ENCODE measurements around the gene CARD9. TPM values are rescaled to one million over a fixed set of nuclear protein-coding genes. Genes with fewer than 3 reads are reported as not detected.
"Not testable (repeated sequence)": the region's sequence is repeated elsewhere in the genome, so short reads cannot be mapped to it uniquely, and the experiment has no call there.

CARD9 gene
- total RNA-seq, 1 experiment from 2014 or later, result not detected

DNA sequence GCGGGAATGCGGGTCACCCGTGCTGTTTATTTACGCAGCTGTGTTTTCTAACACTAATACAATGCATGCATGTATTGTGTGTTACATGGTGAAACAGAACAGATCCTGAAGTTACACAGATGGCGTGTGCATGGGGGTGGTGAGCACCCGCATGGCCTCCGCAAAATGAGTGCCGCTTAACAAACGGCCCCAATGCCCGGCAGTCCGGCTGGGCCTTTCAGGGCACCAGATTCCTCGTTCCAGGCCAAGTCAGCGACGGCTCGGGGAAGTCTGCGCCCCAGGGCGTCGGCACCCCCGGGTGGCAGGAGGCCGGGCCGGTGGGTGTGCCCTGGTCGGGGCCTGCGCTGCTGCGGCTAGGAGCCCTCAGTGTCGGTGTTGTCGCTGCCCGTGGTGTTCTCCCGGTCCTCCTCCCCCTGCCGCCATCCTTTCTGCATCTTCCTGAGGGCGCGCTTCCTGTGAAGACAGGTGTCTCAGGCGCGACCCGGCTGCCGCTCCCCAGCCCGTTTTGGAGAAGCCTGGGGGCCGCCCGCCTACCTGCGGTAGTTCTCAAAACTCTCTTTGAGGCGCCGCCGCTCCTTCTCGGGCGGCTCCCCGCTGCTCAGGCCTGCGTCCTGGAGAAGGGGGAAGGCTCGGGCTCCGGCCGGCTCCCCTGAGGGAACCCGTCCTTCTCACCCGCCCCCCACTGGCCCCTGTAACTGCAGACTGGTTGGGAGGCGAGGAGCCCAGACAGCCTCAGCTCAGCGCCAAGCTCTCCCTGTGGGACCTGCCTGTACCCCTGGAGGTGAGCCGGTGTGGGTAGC is 9.3 kb downstream of the CARD9 start:
- DNase-seq (ENCODE audit: low read depth), result no peak

DNA sequence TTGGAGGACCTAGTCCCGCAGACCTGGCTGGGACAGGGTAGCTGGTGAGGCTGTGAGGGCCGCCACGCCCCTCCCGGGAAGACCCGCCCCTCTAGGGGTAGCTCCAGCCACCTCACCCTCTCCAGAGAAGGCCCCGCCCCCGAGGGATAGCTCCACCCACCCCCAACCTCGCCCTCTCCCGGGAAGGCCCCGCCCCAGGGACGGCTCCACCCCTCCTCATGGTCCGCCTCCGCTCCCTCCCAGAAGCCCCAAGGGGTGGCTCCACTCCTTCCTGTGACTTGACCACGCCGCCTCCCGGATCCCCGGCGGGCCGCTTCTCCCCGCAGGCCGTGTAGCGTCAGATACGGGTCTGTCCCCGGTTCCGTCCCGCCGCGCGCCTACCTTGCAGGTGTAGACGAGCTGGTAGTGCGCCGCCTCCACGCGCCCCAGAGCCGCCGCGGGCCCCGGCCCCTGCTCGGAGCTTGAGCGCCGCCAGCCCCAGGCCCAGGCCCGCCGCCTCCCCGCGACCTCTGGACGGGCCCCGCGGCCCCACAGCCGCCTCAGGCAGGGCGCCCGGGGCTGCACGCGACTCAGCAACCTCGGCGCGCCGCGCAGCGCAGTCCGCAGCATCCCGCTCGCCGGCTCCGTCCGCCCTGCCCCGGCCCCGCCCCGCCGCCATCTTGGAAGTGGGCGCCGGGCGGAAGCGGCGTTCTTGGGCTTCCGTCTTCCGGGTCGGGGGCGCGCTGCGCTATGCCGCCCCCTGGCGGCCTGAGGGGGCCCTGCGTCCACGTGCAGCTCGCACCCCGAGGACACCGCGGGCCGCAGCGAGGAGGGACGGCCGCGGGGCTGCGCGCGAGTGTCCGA is 10.1 kb downstream of the CARD9 start, which contains the start of gene DNLZ:
Gene DNLZ, minus strand, starts transcription at position 639 of the 843 bp plus-strand sequence. Its CDS starts 30 bp downstream, at position 609.
- DNase-seq (ENCODE audit: low read depth), result peak; percentile 89

DNA sequence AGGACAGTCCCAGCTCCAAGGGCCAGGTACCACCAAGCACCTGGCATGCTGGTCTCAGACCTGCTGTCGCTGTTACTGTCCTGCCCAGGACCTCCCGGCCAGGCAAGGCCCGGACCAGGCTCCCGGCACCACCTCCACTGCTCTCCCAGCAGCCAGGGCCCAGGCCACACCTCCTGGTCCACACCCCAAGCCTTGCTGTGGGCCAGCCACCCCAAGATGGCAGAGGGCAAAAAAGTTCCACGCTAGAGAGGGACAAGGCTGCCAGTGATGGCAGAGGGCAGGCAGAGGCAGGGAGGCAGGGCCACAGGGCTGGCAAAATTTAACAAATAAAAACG is 11.1 kb downstream of the CARD9 start:
- no peak for DNase-seq (ENCODE audit: low read depth)

DNA sequence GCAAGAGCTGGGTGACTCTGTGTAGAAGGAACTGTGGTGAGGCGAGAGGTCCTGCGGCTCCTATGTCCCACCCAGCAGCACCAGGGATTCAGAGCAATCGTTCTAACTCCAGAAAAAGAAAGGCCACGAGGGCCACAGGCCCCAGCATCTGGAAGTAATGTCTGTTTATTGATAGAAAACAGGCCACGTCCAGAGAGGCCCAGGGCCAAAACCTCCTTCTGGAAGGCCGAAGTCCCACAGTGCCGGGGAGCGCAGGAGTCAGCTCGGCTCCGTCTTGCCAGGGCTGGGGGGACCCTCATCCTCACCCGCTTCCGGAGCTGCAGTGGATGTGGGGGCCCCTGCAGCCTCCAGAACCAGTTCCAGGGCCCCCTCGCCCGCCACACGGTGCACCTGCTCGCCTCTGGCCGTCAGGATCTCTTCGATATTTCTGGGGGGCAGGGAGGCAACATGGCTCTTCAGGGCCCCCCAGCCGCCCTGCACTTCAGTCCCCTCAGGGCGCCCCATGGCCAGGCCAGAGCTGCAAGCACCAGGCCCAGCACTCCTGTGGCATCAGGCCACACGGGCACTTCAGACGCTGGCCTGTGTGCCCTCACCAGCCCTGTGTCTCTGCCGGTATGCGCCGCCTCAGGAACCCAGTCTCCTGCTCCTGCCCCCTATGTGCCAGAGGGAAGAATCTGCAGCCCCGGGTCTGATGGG is 11.6 kb downstream of the CARD9 start:
- DNase-seq (ENCODE audit: low read depth), result no peak

DNA sequence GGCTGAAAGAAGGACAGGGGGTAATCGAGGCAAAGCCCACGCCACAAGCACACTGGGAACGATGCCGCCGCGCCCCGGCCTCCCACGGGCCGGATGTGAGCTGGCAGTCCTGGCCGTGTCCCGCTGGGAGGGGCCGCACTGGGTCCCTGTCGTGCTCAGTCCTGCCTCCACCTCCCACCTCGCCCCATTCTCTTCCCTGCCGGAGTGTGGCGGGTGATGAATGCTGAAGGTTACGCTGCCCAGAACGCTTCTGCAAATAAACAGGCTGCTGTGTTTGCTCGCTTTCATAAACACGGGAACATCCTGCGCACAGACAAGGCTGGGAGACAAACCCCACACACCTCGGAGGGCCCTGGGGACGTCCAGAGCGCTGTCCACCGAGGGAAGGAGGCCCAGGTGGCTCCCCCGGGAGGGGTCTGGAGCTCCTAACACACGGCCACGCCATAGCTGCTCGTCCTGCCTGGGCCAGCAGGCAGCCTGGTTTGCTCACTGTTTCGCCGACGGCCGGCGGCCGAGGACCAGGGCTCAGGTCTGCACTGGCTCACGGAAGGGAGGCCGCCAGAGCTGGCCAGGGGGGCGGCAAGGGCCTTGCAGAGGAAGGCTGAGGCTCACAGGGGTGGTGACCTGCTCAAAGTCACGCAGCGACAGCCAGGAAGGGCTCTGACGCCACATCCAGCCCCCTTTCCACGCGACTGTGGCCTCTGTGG is 12.3 kb downstream of the CARD9 start:
- no peak for DNase-seq (ENCODE audit: low read depth)

DNA sequence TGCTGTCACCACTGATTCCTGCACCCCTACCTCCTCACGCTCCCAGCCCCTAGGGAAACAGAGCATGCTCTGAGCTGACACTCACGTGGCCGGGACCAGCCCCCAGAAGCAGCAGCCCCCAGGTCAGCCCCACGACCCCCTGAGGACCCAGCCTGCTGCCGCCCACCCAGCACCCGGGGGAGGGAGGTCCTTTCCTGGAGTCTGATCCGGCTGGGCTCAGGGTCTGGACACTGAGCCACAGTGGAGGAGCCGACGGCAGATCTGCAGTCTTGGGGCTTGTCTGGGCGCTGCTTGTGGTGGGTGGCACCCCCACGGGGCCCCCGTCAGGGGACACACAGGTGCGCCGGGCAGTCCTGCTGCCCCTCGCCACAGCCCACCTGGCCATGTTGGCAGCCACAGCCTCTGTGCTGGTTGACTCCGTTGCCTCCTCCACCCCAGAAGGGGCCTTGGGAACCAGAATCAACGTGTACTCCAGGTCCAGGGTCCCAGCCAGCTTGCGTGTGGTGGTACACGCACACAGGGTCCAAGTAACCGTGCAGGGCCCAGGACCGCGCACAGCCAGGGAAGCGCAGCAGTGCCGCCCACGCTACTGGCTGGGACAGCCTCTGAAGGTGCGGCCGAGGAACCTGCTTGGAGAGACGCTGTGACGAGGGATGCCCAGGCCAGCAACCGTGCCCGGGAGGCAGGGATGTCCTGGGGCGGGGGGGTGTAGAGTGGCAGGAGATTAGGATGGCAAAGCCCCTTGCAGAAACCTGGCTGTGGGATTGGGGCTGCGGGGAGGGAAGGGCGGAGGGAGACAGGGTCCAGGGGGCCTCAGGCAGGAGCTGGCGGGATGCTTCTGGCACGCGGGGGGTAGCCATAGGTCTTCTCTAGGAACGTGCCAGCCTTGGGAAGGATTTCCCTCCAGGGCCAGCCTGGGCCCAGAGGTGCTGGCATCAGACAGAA is 13.4 kb downstream of the CARD9 start:
- DNase-seq (ENCODE audit: low read depth), result no peak

DNA sequence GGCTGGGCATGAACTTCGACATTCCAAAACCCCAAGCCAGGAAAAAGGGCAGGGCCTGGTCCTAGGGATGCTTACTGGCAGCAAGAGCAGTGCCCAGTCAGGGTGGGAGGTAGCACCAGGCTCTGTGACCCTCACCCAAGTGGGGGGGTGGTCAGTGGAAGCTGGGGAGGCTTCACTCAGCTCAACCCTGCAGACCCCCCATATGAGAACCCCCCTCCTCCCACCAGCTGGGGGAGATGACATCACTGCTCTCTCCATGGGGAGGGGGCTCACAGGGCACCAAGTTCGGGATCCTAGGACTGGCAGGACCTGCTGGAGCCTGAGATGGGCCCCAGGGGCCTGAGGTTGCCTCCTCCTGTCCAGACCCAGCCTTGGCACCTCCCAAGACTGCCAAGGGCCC is 14.6 kb downstream of the CARD9 start:
- DNase-seq (ENCODE audit: low read depth), result no peak

DNA sequence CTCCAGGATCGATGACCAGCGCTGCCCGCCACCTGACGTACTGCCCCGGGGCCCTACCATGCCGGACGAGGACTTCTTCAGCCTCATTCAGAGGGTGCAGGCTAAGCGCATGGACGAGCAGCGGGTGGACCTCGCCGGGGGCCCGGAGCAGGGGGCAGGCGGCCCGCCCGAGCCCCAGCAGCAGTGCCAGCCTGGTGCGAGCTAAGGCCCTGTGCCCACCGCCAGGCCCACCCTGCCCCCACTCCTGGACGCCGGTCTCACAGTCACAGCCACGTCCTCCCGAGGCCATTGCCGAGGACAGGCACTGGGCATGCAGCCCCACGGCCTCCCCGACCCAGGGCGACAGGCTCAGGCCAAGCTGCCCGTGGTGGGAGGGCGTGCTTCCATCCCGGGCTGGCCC is 15.5 kb downstream of the CARD9 start:
- no peak for DNase-seq (ENCODE audit: low read depth)

DNA sequence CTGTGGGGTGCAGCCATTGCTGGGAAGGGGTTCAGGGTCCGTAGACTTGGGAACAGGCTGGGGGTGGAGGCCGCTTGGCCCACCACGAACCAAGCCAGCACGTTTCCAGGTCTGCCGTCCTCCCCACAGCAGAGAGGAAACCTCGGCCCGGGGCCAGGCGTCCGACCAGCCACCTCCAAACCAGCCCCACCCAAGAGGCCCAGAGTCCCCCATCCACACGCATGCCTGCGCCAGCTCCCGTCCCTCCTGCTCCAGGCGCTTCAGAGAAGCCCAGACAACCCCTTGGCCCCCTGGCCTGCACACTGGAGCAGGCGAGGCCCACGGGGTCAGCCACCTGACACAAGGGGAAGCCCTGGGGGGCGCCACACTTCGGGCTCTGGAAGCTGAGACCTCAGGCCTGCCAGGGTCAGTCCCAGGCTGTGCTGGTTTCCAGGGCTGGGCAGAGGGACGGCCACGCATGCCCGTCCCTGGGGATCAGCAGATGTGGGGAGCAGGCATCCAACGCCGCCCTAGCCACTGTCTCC is 16.2 kb downstream of the CARD9 start:
- no peak for DNase-seq (ENCODE audit: low read depth)

DNA sequence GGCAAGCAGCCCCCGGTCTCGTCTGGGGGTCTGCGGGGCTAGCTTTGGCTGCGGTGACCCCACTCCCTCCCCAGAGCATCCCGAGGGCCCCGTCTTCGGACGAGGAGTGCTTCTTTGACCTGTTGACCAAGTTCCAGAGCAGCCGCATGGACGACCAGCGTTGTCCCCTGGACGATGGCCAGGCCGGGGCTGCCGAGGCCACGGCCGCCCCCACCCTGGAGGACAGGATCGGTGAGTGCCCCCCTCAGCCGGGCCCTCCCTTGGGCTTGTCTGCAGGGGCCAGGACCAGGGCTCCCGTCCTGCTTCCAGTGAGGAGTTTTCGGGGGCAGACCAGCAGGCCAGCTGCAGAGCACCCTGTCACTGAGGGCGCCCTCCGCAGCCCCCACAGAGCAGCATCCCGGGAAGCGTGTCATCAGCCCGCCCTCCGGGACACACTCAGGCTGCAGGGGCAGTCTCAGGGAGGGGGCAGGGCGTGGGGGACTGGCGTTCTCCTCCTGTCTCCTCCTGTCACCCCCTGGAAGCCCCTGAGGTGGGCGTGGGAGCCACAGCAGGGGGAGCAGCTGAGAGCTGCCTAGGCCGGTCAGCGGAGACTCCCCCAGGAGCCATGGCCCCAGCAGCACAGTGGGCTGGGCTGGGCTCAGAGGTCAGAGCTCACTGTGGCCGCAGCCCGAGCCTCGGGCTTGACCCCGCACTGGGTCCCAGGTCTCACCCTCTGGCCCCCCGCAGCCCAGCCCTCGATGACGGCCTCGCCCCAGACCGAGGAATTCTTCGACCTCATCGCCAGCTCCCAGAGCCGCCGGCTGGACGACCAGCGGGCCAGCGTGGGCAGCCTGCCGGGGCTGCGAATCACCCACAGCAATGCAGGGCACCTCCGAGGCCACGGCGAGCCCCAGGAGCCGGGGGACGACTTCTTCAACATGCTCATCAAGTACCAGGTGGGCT is 17.6 kb downstream of the CARD9 start:
- no peak for DNase-seq (ENCODE audit: low read depth)

DNA sequence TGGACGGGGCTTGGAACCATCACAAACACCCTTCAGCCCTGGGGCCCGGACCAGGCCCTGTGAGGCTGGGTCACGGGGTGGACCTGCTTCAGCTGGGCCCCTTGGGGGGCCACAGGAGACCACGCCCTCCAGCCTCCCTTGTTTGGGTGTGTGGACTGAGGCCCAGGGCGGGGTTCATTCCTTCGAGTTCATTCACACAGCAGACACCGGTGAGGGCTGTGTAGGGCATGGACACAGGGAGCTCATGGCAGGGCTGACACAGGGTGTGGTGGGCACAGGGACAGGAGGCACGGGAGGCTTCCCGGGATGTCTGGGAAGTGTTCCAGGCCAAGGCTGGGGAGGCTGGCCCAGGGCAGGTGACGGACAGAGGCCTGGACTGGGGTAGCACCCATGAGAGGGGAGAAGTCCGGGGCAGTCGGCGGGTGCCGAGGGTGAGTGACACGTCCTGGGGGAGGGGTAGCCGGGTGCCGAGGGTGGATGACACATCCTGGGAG is 18.8 kb downstream of the CARD9 start:
- DNase-seq (ENCODE audit: low read depth), result peak; percentile 22

DNA sequence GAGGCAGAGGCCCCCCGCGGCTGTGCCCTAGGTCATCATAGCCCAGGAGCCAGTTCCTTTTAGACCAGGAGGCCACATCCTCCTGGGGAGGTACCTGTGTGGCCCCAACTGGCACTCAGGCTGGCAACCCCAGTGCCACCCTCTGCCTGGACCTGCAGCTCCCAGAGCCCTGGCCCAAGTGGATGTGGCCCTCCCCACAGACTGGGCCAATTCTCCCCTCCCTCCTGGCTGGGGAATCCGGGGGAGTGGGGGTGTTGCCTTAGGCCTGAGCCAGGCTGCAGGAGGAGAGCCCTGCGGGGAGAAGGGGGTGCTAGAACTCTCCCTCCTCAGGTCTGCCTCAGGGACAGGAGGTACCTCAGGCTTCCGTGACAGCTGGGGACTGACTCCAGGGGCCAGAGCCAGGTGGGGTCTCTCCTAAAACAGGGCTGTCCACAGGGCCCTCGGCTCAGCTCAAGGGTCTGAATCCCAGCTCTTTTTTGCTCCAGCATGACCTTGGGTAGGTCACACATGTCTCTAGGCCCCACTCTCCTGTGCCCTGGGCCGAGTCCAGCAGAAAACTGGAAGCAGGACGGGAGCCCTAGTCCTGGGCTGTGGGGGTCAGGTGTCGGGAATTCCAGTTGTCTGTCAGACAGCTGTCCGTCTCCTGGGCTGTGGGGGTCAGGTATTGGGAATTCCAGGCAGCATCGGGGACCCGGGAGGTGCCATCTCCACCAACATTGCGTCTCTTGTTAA is 19.5 kb downstream of the CARD9 start:
- no peak for DNase-seq (ENCODE audit: low read depth)

DNA sequence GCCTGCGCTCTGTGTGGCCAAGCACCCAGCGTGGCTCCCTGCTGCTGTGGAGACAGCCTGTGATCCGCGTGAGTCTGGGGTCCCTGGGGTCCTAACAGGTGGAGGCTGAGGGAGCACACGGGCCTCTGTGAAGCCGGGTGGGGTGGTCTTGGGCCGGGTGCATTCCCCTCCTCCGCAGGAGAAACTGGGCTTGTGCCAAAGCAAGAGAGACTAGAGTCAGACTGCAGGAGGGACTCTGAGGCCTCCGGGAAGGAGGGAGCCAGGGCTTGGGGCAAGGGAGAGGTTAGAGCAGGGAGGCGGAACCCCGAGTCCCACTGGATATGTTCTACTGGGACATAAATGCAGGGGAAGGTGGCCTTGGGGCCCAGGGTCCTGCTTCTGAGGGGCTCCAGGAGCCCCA is 20.4 kb downstream of the CARD9 start:
- DNase-seq (ENCODE audit: low read depth), result no peak

DNA sequence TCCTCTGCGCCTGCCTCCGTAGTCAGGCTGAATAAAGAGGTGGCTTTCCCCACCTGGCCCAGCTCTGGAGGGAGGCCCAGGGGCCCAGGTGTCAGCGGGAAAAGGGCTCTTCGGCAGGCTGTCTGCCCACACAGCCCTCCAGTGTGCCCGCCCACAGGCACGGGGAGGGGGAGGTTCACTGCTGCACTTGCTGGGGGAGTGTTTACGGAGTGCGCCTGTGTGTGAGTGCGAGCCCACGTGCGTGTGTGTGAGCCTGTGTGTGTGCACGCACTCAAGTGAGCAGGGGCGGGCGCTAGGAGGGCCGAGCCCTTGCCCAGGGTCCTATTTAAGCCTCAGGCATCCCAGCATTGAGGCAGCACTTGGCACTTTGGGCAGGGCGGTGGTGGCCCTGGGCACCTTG is 20.8 kb downstream of the CARD9 start:
- DNase-seq (ENCODE audit: low read depth), result no peak

DNA sequence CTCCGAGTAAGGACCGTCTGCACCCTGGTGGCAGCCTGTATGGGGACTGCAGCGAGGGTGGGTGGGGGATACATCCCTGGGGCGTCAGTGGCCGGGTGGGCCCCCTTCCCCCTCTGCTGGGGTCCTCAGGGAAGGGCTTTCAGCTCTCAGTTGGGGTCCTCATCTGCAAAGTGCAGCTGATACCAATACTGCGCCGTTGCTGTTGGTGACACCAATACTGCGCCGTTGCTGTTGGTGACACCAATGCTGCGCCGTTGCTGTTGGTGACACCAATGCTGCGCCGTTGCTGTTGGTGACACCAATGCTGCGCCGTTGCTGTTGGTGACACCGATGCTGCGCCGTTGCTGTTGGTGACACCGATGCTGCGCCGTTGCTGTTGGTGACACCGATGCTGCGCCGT is 21.6 kb downstream of the CARD9 start:
- not testable (repeated sequence) for DNase-seq (ENCODE audit: low read depth)

DNA sequence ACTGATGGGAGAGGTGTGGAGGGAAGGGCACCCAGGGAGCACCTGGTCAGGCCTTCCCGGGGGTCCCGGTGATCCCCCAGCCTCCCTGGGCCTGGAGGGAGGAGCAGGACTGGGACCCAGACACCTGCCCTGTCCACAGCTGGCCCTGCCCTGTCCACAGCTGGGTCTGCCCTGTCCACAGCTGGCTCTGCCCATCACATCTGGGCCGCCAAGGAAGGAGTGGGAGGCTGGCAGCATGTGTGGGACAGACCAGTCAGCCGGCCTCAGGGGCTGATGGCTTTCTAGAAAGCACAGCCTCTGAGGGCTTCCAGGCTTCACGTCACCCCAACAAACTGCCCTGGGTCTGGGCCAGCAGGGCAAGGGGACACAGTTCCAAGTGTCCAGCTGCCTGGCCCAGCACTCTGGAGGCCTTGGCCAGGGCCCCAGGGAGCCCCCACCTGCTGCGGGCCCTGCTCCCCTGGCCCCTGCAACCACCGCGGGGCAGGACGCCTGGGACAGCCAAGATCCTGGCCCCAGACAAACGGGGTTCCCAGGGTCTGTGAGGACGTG is 22.1 kb downstream of the CARD9 start:
- DNase-seq (ENCODE audit: low read depth), result no peak

DNA sequence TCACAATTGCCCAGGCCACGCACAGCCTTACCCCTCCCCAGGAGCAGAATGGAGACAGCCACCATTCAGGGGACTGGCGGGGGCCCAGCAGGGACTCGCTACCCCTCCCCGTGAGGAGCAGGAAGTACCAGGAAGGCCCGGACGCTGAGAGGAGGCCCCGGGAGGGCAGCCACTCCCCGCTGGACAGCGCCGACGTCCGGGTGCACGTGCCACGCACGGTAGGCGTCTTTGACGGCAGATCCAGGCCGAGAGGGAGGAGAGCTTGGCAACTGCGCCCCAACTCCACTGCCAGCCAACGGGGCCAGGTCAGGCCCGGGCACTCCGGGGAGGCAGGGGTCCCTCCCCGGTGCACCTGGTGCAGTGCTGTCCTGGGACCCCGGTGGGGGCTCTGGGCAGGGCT is 23.9 kb downstream of the CARD9 start:
- DNase-seq (ENCODE audit: low read depth), result no peak

DNA sequence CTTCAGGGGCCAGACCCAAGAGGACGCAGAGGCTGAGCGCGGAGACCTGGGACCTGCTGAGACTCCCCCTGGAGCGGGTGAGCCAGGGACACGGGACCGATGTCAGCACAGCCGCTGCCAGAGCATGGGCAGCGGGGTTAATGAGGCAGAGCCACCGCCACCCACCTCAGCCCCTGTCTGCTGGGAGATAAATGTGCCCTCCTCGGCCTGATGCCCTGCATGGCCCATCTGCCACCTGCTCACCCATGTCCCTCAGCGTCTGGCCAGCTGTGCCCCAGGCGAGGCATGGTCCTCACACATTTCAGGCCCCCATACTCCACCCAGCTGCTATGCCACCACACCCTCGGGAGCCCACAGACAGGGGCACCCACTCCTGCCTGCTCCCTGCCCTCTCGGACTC is 24.8 kb downstream of the CARD9 start:
- DNase-seq (ENCODE audit: low read depth), result no peak
